Lower leg skin (tissue), 4 donors: ENCODE data around the gene HTR6. TPM values are rescaled to one million over a fixed set of nuclear protein-coding genes. Genes with fewer than 3 reads are reported as not detected.

Source experiments
- DNase-seq, 2 donors: peaks; one replicate each; pipeline ENCODE4 v3.0.0-alpha.2; 2019; ENCODE audit warnings: low spot score in 2 of 2
- H3K4me3 ChIP-seq: fragments of 200-600 bp; sonication (generic); 2 replicates; pipeline ENCODE4 v1.5.1; 2017; ENCODE audit warnings: mild to moderate bottlenecking, low read depth; ENCODE audit not compliant: poor library complexity, severe bottlenecking
- CTCF ChIP-seq, 3 donors: fragments of 450-650 bp; IDR thresholded peaks; one replicate each; pipeline ENCODE4 v1.5.1; 2016; ENCODE audit warnings: antibody characterized with exemption in 3 of 3, mild to moderate bottlenecking in 3 of 3, moderate library complexity in 2 of 3
- POLR2A ChIP-seq, 2 donors: fragments of 450-650 bp; IDR thresholded peaks; one replicate each; pipeline ENCODE4 v1.6.1; 2016 to 2017; ENCODE audit warnings: antibody characterized with exemption in 2 of 2, mild to moderate bottlenecking in 1 of 2, moderate library complexity in 1 of 2
- whole genome bisulfite sequencing, 2 donors: methylation state at CpG; one replicate each; pipeline ENCODE4 v1.1.5; 2018; 5-methylcytosine and 5-hydroxymethylcytosine counted together
- intact Hi-C: fragments of 100-400 bp; cut with DNase I; formaldehyde crosslinking; loops from one replicate; pipeline ENCODE4 v1.15.0; 2023; ENCODE audit warnings: low total_unique reads
- total RNA-seq, 4 donors: library from RNA; depleted of rRNA; stranded (reverse); fragments of >200 nt; gene quantifications; one replicate each; pipeline ENCODE4 v1.1.0, GENCODE V29; 2016

The HTR6 gene
- total RNA-seq, 4 donors from 2014 or later = 0.16 TPM; not detected in 3

- intact Hi-C loops = no loop called here
- no peak for DNase-seq
These were observed 18.2 kb downstream of the HTR6 start for GRCh38 chr1:19682901-19683300.

GRCh38 chr1:19683351-19683750, 18.7 kb downstream of the HTR6 start:
- no peak overlapping the region for H3K4me3 ChIP-seq
- DNase-seq = no peak
- 80 to 86% methylated on average over 5 to 7 of the region's 8 CpGs for WGBS, 2 donors
- intact Hi-C loops = no loop called here
- TF ChIP-seq CTCF (IDR thresholded peaks at IDR 0.05) (no peak), POLR2A (IDR thresholded peaks at IDR 0.05) (no peak)

More at GRCh38 chr1:19682901-19683300, 18.2 kb downstream of the HTR6 start:
- 63 to 82% methylated on average over 4 to 5 of the region's 7 CpGs for WGBS, 2 donors
- H3K4me3 ChIP-seq = no peak overlapping the region
- TF ChIP-seq POLR2A (IDR thresholded peaks at IDR 0.05) = no peak
- no peak for TF ChIP-seq CTCF (IDR thresholded peaks at IDR 0.05)

GRCh38 chr1:19684677-19685076, 20.0 kb downstream of the HTR6 start:
- no peak overlapping the region for H3K4me3 ChIP-seq
- TF ChIP-seq POLR2A (IDR thresholded peaks at IDR 0.05) (no peak), CTCF (IDR thresholded peaks at IDR 0.05) (no peak)
- WGBS, 2 donors = 89 to 91% methylated on average over 2 of the region's 2 CpGs
- DNase-seq = no peak
- intact Hi-C loops = no loop called here

- DNase-seq = no peak
- intact Hi-C loops = no loop called here
- H3K4me3 ChIP-seq = no peak overlapping the region
- TF ChIP-seq CTCF (IDR thresholded peaks at IDR 0.05) (no peak), POLR2A (IDR thresholded peaks at IDR 0.05) (no peak)
- 79 to 83% methylated on average over 9 of the region's 9 CpGs for WGBS, 2 donors
These were observed 21.3 kb downstream of the HTR6 start for GRCh38 chr1:19685994-19686393.

- H3K4me3 ChIP-seq = no peak overlapping the region
- no peak for TF ChIP-seq CTCF (IDR thresholded peaks at IDR 0.05)
- TF ChIP-seq POLR2A (IDR thresholded peaks at IDR 0.05) = no peak
- intact Hi-C loops = no loop called here
- 79 to 94% methylated on average over 1 of the region's 1 CpG for WGBS, 2 donors
- DNase-seq = no peak
These were observed 22.7 kb downstream of the HTR6 start for GRCh38 chr1:19687414-19687813.
